SJSA1 (cell line): Measurements from ENCODE around the gene ITLN2. TPM values are rescaled to one million over a fixed set of nuclear protein-coding genes. Genes with fewer than 3 reads are reported as not detected.
"Not testable (repeated sequence)": the region's sequence is repeated elsewhere in the genome, so short reads cannot be mapped to it uniquely, and the experiment has no call there.

Experiments used
- DNase-seq, 2 experiments: peaks; one replicate each; pipeline ENCODE4 v3.0.0-alpha.2; 2015 to 2020; ENCODE audit warnings: low spot score in 2 of 2, low read depth in 1 of 2
- H3K27ac ChIP-seq: fragments of 250-450 bp; sonication (Bioruptor Pico); 2 replicates; pipeline ENCODE4 v1.5.1; 2020; ENCODE audit warnings: mild to moderate bottlenecking, moderate library complexity
- H3K27me3 ChIP-seq: fragments of 250-450 bp; sonication (Bioruptor Pico); replicated peaks from 2 replicates; pipeline ENCODE4 v1.5.1; 2020; ENCODE audit warnings: mild to moderate bottlenecking, moderate library complexity
- H3K36me3 ChIP-seq: fragments of 250-450 bp; sonication (Bioruptor Pico); 2 replicates; pipeline ENCODE4 v1.5.1; 2020; ENCODE audit warnings: mild to moderate bottlenecking
- H3K4me1 ChIP-seq: fragments of 250-450 bp; sonication (Bioruptor Pico); replicated peaks from 2 replicates; pipeline ENCODE4 v1.6.1; 2021; ENCODE audit warnings: mild to moderate bottlenecking
- H3K4me3 ChIP-seq: fragments of 250-450 bp; sonication (Bioruptor Pico); 2 replicates; pipeline ENCODE4 v1.5.1; 2020; ENCODE audit warnings: mild to moderate bottlenecking
- H3K9me3 ChIP-seq: fragments of 250-450 bp; sonication (Bioruptor Pico); replicated peaks from 2 replicates; pipeline ENCODE4 v1.5.1; 2020; ENCODE audit warnings: mild to moderate bottlenecking
- total RNA-seq: library from RNA; depleted of rRNA; stranded (reverse); fragments of >200 nt; shearing (Covaris generic); gene quantifications from 2 replicates; pipeline ENCODE4 v1.2.3, GENCODE V29; 2014

Gene ITLN2
- total RNA-seq, 1 experiment from 2014 or later, result not detected

- no peak overlapping the region for H3K27ac ChIP-seq
- no peaks in the 10 kb centered on the region for H3K36me3 ChIP-seq
- no peaks in the 10 kb centered on the region for H3K4me1 ChIP-seq
- no peak for DNase-seq
- no peak overlapping the region for H3K4me3 ChIP-seq
- no peaks in the 10 kb centered on the region for H3K9me3 ChIP-seq
- H3K27me3 ChIP-seq, result peaks cover 11% of the 10 kb centered on the region
Measured at GRCh38 chr1:160978510-160978927, 23.9 kb upstream of the ITLN2 start.

GRCh38 chr1:160975026-160975425, 20.4 kb upstream of the ITLN2 start:
- Histone ChIP-seq H3K4me3 (no peak overlapping the region), H3K27me3 (peaks cover 5% of the 10 kb centered on the region; the same call in 1 of the 2 replicates), H3K27ac (no peak overlapping the region), H3K36me3 (no peaks in the 10 kb centered on the region), H3K4me1 (no peaks in the 10 kb centered on the region), H3K9me3 (no peaks in the 10 kb centered on the region)
- DNase-seq, result no peak

- Histone ChIP-seq H3K36me3 (no peaks in the 10 kb centered on the region), H3K27ac (no peak overlapping the region), H3K4me1 (no peaks in the 10 kb centered on the region), H3K4me3 (no peak overlapping the region), H3K27me3 (no peaks in the 10 kb centered on the region; the same call in 1 of the 2 replicates), H3K9me3 (no peaks in the 10 kb centered on the region)
- DNase-seq, result no peak
Measured at GRCh38 chr1:160973491-160973890, 18.9 kb upstream of the ITLN2 start.

- Histone ChIP-seq H3K4me1 (no peaks in the 10 kb centered on the region), H3K9me3 (no peaks in the 10 kb centered on the region), H3K27ac (no peak overlapping the region), H3K4me3 (no peak overlapping the region), H3K27me3 (no peaks in the 10 kb centered on the region), H3K36me3 (no peaks in the 10 kb centered on the region)
- DNase-seq, result no peak
Measured at GRCh38 chr1:160972939-160973338, 18.3 kb upstream of the ITLN2 start.

- Histone ChIP-seq H3K27me3 (no peaks in the 10 kb centered on the region), H3K9me3 (no peaks in the 10 kb centered on the region), H3K36me3 (no peaks in the 10 kb centered on the region), H3K27ac (no peak overlapping the region), H3K4me3 (no peak overlapping the region), H3K4me1 (no peaks in the 10 kb centered on the region)
- no peak for DNase-seq
Measured at GRCh38 chr1:160971618-160972056, 17.0 kb upstream of the ITLN2 start.

GRCh38 chr1:160963521-160963920, 8.9 kb upstream of the ITLN2 start:
- no peak overlapping the region for H3K4me3 ChIP-seq
- DNase-seq, result no peak
- no peak overlapping the region for H3K27ac ChIP-seq
- H3K27me3 ChIP-seq, result no peaks in the 10 kb centered on the region; the same call in 1 of the 2 replicates
- no peaks in the 10 kb centered on the region for H3K36me3 ChIP-seq
- no peaks in the 10 kb centered on the region for H3K4me1 ChIP-seq
- H3K9me3 ChIP-seq, result no peaks in the 10 kb centered on the region; the same call in 1 of the 2 replicates

GRCh38 chr1:160961419-160961818, 6.8 kb upstream of the ITLN2 start:
- Histone ChIP-seq H3K4me3 (no peak overlapping the region), H3K4me1 (no peaks in the 10 kb centered on the region), H3K36me3 (no peaks in the 10 kb centered on the region), H3K27ac (no peak overlapping the region), H3K27me3 (no peaks in the 10 kb centered on the region; the same call in 1 of the 2 replicates), H3K9me3 (no peaks in the 10 kb centered on the region; the same call in 1 of the 2 replicates)
- DNase-seq, result no peak

GRCh38 chr1:160956966-160957365, 2.4 kb upstream of the ITLN2 start:
- H3K36me3 ChIP-seq, result no peaks in the 10 kb centered on the region
- H3K27ac ChIP-seq, result no peak overlapping the region
- H3K9me3 ChIP-seq, result no peaks in the 10 kb centered on the region
- no peaks in the 10 kb centered on the region for H3K27me3 ChIP-seq
- no peak for DNase-seq
- H3K4me3 ChIP-seq, result no peak overlapping the region
- no peaks in the 10 kb centered on the region for H3K4me1 ChIP-seq

GRCh38 chr1:160953030-160953429, 1.6 kb downstream of the ITLN2 start:
- no peak overlapping the region for H3K4me3 ChIP-seq
- H3K36me3 ChIP-seq, result no peaks in the 10 kb centered on the region
- H3K27ac ChIP-seq, result no peak overlapping the region
- DNase-seq, result no peak
- no peaks in the 10 kb centered on the region for H3K27me3 ChIP-seq
- no peaks in the 10 kb centered on the region for H3K9me3 ChIP-seq
- no peaks in the 10 kb centered on the region for H3K4me1 ChIP-seq

GRCh38 chr1:160952129-160952510, 2.5 kb downstream of the ITLN2 start:
- H3K27me3 ChIP-seq, result no peaks in the 10 kb centered on the region
- no peaks in the 10 kb centered on the region for H3K9me3 ChIP-seq
- no peak overlapping the region for H3K27ac ChIP-seq
- no peaks in the 10 kb centered on the region for H3K36me3 ChIP-seq
- no peak overlapping the region for H3K4me3 ChIP-seq
- no peak for DNase-seq
- H3K4me1 ChIP-seq, result no peaks in the 10 kb centered on the region

- no peaks in the 10 kb centered on the region for H3K4me1 ChIP-seq
Measured at GRCh38 chr1:160951443-160952128, 3.0 kb downstream of the ITLN2 start.

GRCh38 chr1:160950657-160951056, 4.0 kb downstream of the ITLN2 start:
- no peak overlapping the region for H3K4me3 ChIP-seq
- H3K27ac ChIP-seq, result no peak overlapping the region
- no peaks in the 10 kb centered on the region for H3K4me1 ChIP-seq
- H3K27me3 ChIP-seq, result no peaks in the 10 kb centered on the region
- no peaks in the 10 kb centered on the region for H3K9me3 ChIP-seq
- no peaks in the 10 kb centered on the region for H3K36me3 ChIP-seq
- no peak for DNase-seq

More at GRCh38 chr1:160951443-160952128, 3.0 kb downstream of the ITLN2 start:
- Histone ChIP-seq H3K36me3 (no peaks in the 10 kb centered on the region), H3K4me3 (no peak overlapping the region), H3K9me3 (no peaks in the 10 kb centered on the region), H3K27me3 (no peaks in the 10 kb centered on the region), H3K27ac (no peak overlapping the region)
- DNase-seq, result peak in 1 of 2 experiments; percentile 38

GRCh38 chr1:160949881-160950280, 4.7 kb downstream of the ITLN2 start:
- no peak overlapping the region for H3K4me3 ChIP-seq
- no peaks in the 10 kb centered on the region for H3K4me1 ChIP-seq
- no peaks in the 10 kb centered on the region for H3K36me3 ChIP-seq
- H3K27me3 ChIP-seq, result no peaks in the 10 kb centered on the region
- H3K9me3 ChIP-seq, result no peaks in the 10 kb centered on the region
- no peak for DNase-seq
- H3K27ac ChIP-seq, result no peak overlapping the region

GRCh38 chr1:160949216-160949880, 5.3 kb downstream of the ITLN2 start:
- not testable (repeated sequence) for H3K27ac ChIP-seq, H3K27me3 ChIP-seq, H3K36me3 ChIP-seq, H3K9me3 ChIP-seq, H3K4me3 ChIP-seq, H3K4me1 ChIP-seq, DNase-seq
